Measurements from ENCODE around the gene ATOSA.

GRCh38 chr15:52683580-52683979 lies 4.4 kb upstream of the ATOSA start:
- TF ChIP-seq JUN (IDR thresholded peaks at IDR 0.05; ENCODE audit: low read depth, low read length) (no peak), TEAD4 (IDR thresholded peaks at IDR 0.05; ENCODE audit: low read depth, low read length) (no peak)

All from H1 (cell line).